ENCODE results near the gene DDIT4.
"Not testable (repeated sequence)": the region's sequence is repeated elsewhere in the genome, so short reads cannot be mapped to it uniquely, and the experiment has no call there.

DDIT4 gene

DNA sequence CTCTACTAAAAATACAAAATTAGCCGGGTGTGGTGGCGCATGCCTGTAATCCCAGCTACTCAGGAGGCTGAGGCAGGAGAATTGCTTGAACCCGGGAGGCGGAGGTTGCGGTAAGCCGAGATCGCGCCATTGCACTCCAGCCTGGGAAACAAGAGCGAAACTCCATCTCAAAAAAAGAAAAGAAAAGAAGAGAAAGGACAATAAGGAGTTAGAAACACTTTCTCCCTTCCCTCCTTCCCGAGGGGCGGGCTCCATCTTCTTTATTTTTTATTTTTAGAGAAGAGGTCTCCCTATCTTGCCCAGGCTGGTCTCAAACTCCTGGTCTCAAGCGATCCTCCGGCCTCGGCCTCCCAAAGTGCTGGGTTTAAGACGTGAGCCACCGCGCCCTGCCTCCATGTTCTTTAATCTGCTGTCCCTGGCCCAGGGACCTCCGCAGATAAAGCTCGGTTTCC, 23.1 kb downstream of the DDIT4 start:
- DNase-seq (ENCODE audit: low spot score), result not testable (repeated sequence)

DNA sequence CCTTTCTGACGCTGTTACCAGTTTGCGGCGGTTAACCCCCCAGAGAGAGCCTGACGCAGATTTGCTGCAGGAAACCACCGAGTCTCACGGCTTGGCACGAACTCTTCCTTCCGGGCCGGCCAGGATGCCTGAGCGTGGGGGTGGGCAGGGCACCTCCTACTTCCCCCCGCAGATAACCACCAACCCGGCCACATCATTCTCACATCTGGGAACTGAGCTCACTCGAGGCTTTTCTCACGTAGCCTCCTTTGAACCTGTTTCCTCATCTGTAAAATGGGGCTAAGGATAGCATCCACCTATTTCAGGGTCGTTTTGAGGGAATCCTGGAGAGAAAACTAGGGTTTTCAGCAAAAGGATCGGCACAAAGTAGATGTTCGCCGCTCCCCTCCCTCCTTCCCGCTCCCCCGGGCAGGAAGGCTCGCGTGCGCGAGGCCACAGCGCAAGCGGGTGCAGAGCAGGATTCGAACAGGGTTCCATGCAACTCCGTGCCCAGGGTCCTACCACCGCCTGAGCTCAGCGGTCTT, 23.6 kb downstream of the DDIT4 start:
- DNase-seq (ENCODE audit: low spot score), result no peak

GRCh38 chr10:72297805-72298591, 24.3 kb downstream of the DDIT4 start:
- DNase-seq (ENCODE audit: low spot score), result peak; percentile 94

GRCh38 chr10:72298592-72299519, 25.1 kb downstream of the DDIT4 start:
- DNase-seq (ENCODE audit: low spot score), result no peak

DNA sequence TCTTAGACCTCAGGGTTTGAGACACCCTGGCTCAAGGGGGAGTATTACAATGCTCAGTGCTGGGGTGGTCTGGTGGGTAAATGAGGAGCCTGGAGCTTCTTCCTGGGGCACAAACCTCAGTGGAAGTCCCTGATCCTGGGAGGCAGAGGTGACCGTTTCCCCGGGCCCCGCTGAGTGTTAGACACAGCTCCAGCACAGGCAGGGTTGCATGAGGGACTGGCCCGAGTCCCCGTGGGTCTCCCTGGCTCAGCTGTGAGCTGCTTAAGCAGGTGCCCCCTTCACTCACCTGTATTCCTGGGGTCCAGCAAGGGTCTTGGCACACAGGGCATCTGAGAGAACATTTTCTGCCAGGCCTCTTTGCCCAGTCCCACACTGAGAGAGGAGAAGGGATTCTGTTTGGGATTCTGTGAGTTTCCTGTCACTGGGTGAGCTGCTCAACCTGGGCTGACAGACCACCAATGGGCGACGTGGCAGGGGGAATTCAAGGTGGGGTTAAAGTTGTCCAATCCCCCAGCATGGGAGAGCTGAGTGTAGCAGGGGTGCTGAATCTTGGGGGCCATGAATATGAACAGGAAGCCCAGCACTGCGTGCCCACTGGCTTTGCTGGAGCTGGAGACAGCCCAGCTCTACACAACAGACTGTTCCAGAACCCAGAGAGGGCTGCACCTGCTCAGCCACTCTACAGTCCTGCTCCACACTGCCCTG, 29.9 kb downstream of the DDIT4 start:
- DNase-seq (ENCODE audit: low spot score), result no peak

GRCh38 chr10:72306215-72306760, 32.6 kb downstream of the DDIT4 start:
- DNase-seq (ENCODE audit: low spot score), result no peak

- not testable (repeated sequence) for DNase-seq (ENCODE audit: low spot score)
Measured at GRCh38 chr10:72307711-72308110, 34.0 kb downstream of the DDIT4 start.

GRCh38 chr10:72308320-72308987, 34.7 kb downstream of the DDIT4 start:
- DNase-seq (ENCODE audit: low spot score), result no peak

DNA sequence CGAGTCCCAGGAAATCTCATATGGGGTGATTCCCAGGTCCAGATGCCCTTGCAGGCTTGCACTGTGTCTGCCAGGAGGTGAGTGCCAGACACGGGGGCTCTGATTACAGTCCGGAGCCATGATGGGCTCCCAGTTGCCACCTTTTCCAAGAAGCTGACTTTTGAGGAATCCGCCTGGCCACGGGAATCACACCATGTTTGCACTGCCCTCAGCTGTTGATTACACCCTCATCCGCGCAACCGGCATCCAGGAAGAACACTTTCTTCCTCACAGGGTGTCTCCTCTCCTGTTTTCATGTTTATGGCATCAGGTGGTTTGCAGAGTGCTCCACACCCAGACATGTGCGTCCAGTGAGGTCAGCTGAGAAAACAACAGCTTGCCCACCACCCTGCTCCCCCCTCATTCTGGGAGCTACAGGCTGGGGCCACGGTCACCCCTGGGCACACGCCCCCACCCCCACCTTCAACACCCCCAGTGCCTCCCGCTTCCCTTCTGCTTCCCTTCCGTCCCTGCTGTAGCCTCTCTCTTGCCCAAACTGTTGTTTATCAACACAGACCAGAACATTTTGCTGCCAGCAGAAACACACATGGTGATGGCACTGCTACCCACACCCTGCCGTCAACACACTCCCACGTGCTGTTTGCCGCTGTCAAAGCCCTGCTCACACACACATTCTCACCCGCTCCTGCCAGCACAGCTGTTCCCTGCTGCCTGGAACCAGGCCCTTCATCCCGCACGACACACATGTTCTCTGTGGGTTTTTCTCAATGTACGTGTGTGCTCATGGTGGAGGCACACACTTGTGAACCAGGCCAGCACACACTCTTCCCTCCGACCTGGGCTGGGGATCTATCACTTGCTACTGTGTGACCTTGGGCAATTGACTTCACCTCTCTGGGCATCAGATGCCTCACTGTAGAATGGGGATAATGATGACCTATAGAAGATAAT, 35.8 kb downstream of the DDIT4 start:
- DNase-seq (ENCODE audit: low spot score), result no peak

GRCh38 chr10:72310241-72310633, 36.5 kb downstream of the DDIT4 start:
- no peak for DNase-seq (ENCODE audit: low spot score)

DNA sequence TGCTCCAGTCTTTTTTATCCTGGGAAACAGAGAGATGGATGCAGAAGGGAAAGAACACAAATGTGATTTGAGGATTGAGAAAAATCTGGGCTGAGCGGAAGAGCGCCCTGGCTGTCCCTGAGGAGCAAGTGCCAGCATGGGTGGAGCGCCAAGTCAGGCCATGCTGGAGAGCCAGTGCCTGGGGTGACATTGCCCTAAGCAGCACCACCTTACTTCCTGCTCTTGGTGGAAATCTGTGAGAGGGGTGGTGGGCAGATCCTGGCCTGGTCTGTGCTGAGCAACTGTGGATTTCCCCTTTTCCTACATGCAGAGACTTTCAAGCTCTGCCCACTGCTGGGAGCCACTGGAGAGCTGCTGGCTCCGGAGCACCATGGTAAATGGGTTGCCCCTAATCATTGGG, 36.9 kb downstream of the DDIT4 start:
- no peak for DNase-seq (ENCODE audit: low spot score)

- no peak for DNase-seq (ENCODE audit: low spot score)
Measured at GRCh38 chr10:72311667-72312066, 37.9 kb downstream of the DDIT4 start.

DNA sequence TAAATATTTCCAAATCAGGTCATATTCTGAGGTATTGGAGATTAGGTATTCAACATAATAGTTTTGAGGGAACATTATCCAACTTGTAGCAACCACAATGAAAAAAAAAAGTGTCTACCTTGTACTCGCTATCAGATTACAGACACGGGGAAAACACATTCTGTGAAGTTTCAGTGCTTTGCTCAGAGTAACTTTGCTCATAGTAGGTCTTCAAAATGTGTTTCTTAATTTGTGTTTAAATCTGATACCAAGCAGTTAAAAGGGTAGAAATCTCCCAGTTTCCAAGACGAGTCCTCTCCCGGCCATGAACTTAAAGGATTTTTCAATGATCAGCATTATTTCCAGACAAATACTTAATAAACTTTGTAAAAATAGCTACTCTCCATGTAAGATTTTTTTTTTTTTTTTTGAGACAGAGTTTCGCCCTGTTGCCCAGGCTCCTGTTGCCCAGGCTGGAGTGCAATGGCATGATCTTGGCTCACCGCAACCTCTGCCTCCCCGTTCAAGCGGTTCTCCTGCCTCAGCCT, 39.2 kb downstream of the DDIT4 start:
- no peak for DNase-seq (ENCODE audit: low spot score)

GRCh38 chr10:72314263-72314662, 40.5 kb downstream of the DDIT4 start:
- no peak for DNase-seq (ENCODE audit: low spot score)

- no peak for DNase-seq (ENCODE audit: low spot score)
Measured at GRCh38 chr10:72315054-72315453, 41.3 kb downstream of the DDIT4 start.

DNA sequence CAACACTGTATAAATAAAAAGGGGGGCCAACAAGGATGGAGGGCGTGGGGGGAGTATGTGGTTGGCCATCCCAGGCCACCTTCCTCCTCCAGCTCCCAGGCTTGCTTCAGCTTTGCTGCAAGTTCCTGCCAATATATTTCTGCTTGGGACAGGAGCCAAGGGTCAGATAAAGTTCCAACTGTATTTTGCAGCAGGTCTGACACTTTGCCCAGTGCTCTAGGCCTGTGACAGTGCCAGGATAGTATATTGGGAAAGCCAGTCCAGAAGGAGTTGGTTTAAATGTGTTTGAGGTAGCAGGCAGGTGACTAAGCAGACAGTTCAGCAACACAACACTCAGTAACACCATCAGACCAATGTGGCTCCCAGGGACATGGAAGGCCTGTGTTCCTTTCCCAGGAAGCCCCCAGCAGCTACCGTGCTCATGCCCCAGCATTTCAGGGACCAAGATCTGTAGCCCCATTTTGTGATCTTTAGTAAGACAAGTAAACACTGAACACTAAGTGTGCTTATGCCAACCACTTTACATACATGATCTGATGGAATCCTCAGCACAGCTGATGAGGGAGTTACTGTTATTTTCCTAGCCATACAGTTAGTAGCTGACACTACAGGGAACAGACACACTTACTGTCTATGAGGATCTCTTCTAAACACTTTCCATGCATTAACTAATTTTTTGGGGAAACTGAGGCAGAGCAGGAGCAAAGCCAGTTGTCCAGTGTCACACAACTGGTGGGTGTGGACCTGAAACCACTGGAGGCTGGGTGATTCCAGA, 42.1 kb downstream of the DDIT4 start:
- DNase-seq (ENCODE audit: low spot score), result no peak

GRCh38 chr10:72316386-72316700, 42.6 kb downstream of the DDIT4 start:
- DNase-seq (ENCODE audit: low spot score), result no peak

DNA sequence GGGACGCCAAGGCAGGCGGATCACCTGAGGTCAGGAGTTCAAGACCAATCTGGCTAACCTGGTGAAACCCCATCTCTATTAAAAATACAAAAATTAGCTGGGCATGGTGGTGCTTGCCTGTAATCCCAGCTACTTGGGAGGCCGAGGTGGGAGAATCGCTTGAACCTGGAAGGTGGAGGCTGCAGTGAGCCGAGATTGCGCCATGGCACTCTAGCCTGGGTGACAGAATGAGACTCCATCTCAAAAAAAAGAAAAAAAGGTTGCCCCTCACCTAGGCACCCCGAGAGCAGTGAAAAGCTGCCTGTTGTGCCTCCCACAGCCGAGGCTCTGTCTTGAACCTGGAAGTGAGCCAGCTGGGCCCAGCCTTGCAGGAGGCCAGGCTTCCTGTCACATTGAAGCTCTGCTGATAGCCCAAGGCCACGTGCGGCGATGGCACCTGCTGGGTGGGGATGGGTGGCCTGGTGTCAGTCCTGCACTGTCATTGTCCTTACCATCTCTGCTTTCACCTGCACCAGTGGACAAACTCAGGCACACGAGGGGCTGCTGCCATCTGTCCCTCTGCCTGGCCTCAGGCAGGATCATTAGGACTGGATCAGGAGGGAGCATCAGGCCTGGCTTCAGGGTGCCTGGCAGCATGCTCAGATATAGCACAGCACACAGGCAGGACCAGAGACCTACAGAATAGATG, 43.2 kb downstream of the DDIT4 start:
- DNase-seq (ENCODE audit: low spot score), result no peak
